GM12878 (cell line): ENCODE measurements around the gene GPRC5B. TPM values are rescaled to one million over a fixed set of nuclear protein-coding genes. Genes with fewer than 3 reads are reported as not detected.

ENCODE experiments used
- ATAC-seq: fragments of 200-7000 bp; cut with Tn5 transposase; 3 replicates; pipeline ENCODE4 v1.9.1; 2020; ENCODE audit warnings: mild to moderate bottlenecking, moderate library complexity
- BruUV-seq: library from RNA; stranded (reverse); fragments of 400-500 nt; replicated peaks from 2 replicates; lab custom pipeline; 2021; lab: Mats Ljungman, UMichigan
- CTCF ChIA-PET: fragments of 300-600 bp; sonication (Branson Sonifier 250); formaldehyde crosslinking; extraction: SDS; loops from one replicate; lab custom pipeline; 2021; ENCODE audit warnings: inconsistent platforms; lab: Yijun Ruan, JAX
- POLR2A ChIA-PET: fragments of 350-600 bp; formaldehyde crosslinking; extraction: SDS; loops from one replicate; lab custom pipeline; 2021; ENCODE audit warnings: inconsistent platforms; lab: Charles Lee
- RAD21 ChIA-PET: fragments of 300-600 bp; sonication (Branson Sonifier 250); formaldehyde crosslinking; loops from one replicate; lab custom pipeline; 2023; ENCODE audit warnings: antibody characterized with exemption; ENCODE audit not compliant: unreplicated experiment; lab: Charles Lee
- SMC1A ChIA-PET: fragments of 300-600 bp; sonication (Branson Sonifier 250); formaldehyde crosslinking; loops from one replicate; lab custom pipeline; 2023; ENCODE audit not compliant: unreplicated experiment, uncharacterized antibody; lab: Charles Lee
- DNase-seq: peaks from one replicate; pipeline ENCODE4 v3.0.0-alpha.2; 2011; ENCODE audit warnings: low read depth, low spot score
- FAIRE-seq: peaks from 3 replicates; lab custom pipeline; 2011; peaks lifted over from hg19 to GRCh38; lab: Jason Lieb, UNC
- H2AFZ ChIP-seq: 2 replicates; pipeline ENCODE4 v1.6.0; 2011; ENCODE audit warnings: low read depth, low read length, control low read depth; ENCODE audit not compliant: control insufficient read depth
- H3K27ac ChIP-seq: 2 replicates; pipeline ENCODE4 v1.5.1; 2011; ENCODE audit warnings: control low read depth; ENCODE audit not compliant: control insufficient read depth, insufficient read depth
- H3K27me3 ChIP-seq, 2 experiments: replicated peaks in 1 of 2; 2 replicates each; pipeline versions ENCODE4 v1.6.0 to v1.6.1; 2011; ENCODE audit warnings: low read length in 1 of 2; ENCODE audit not compliant: control insufficient read depth in 2 of 2, insufficient read depth in 2 of 2
- H3K36me3 ChIP-seq, 2 experiments: 2 replicates each; pipeline ENCODE4 v1.5.1; 2011; ENCODE audit warnings: low read length in 1 of 2; ENCODE audit not compliant: control insufficient read depth in 2 of 2, insufficient read depth in 2 of 2
- H3K4me1 ChIP-seq: 2 replicates; pipeline ENCODE4 v1.6.1; 2011; ENCODE audit warnings: mild to moderate bottlenecking, low read length, moderate library complexity, mixed read lengths; ENCODE audit not compliant: control insufficient read depth, insufficient read depth
- H3K4me2 ChIP-seq: 2 replicates; pipeline ENCODE4 v1.6.0; 2011; ENCODE audit warnings: control low read depth; ENCODE audit not compliant: control insufficient read depth, insufficient read depth
- H3K4me3 ChIP-seq: fragments of 200-600 bp; sonication (generic); 2 replicates; pipeline ENCODE4 v1.5.1; 2016
- H3K79me2 ChIP-seq: 2 replicates; pipeline ENCODE4 v1.6.0; 2011; ENCODE audit warnings: low read length; ENCODE audit not compliant: control insufficient read depth, insufficient read depth
- H3K9ac ChIP-seq: 2 replicates; pipeline ENCODE4 v1.8.0; 2011; ENCODE audit warnings: low read length, control low read depth, mixed read lengths; ENCODE audit not compliant: control insufficient read depth, insufficient read depth
- H3K9me3 ChIP-seq: replicated peaks from 3 replicates; pipeline ENCODE4 v1.5.1; 2011; ENCODE audit warnings: mild to moderate bottlenecking, low read length; ENCODE audit not compliant: control insufficient read depth, insufficient read depth
- H4K20me1 ChIP-seq: 2 replicates; pipeline ENCODE4 v1.6.0; 2011; ENCODE audit not compliant: control insufficient read depth, insufficient read depth
- ATF2 ChIP-seq: IDR thresholded peaks from 2 replicates; pipeline ENCODE4 v1.6.1; 2012; ENCODE audit warnings: low read length, inconsistent platforms
- ATF7 ChIP-seq: fragments of 450-650 bp; IDR thresholded peaks from 2 replicates; pipeline ENCODE4 v1.6.1; 2016; ENCODE audit warnings: low read depth, mild to moderate bottlenecking
- PML ChIP-seq: IDR thresholded peaks from 2 replicates; pipeline ENCODE4 v1.6.1; 2012; ENCODE audit warnings: low read length, inconsistent platforms
- ZNF622 ChIP-seq: fragments of 450-650 bp; IDR thresholded peaks from 2 replicates; pipeline ENCODE4 v1.6.1; 2017; ENCODE audit warnings: mild to moderate bottlenecking, inconsistent platforms
- ZNF687 ChIP-seq: fragments of 450-650 bp; IDR thresholded peaks from 2 replicates; pipeline ENCODE4 v1.6.1; 2017; ENCODE audit warnings: mild to moderate bottlenecking, moderate library complexity
- in situ Hi-C: fragments of 300-500 bp; cut with MboI; formaldehyde crosslinking; loops from 9 replicates; pipeline ENCODE4 v1.14.3; 2018; ENCODE audit warnings: mixed read lengths
- intact Hi-C: fragments of 100-400 bp; cut with micrococcal nuclease; formaldehyde crosslinking; loops from one replicate; pipeline ENCODE4 v1.14.2; 2022; ENCODE audit not compliant: unreplicated experiment
- polyA plus RNA-seq, 11 experiments: library from polyadenylated mRNA; depleted of rRNA in 4 of 11; unstranded in 6 of 11; stranded (reverse) in 5 of 11; fragments of >200 nt; fragmentation: Nextera tagmentation in 4 of 11; fragmentation: Illumina TruSeq in 1 of 11; extraction: Ambion mirVana in 4 of 11; extraction: Trizol in 1 of 11; gene quantifications; 1 replicate in 1 of 11; 2 replicates in 10 of 11; pipeline versions ENCODE4 v1.2.1 to v1.2.3, GENCODE V29; 2011 to 2016; ENCODE audit warnings: inconsistent platforms in 2 of 11, missing spikeins in 2 of 11, low read depth in 1 of 11
- total RNA-seq, 4 experiments: library from RNA; depleted of rRNA in 3 of 4; stranded (reverse); fragments of >200 nt in 3 of 4; fragmentation: Illumina TruSeq in 1 of 4; extraction: Trizol in 1 of 4; gene quantifications; 2 replicates each; pipeline versions ENCODE4 v1.2.1 to v1.2.3, GENCODE V29; 2013 to 2021

The GPRC5B gene
- total and polyA plus RNA-seq, 10 of the 15 experiments (the other 5 are each of a cell fraction or from before 2014, with no cell fraction given): 0.01 to 0.42 (median 0.15) TPM; not detected in 2

- no peak for TF ChIP-seq ATF2
- TF ChIP-seq PML: no peak
- no peak for TF ChIP-seq ZNF622
Observed at GRCh38 chr16:19837331-19837980, 47.2 kb downstream of the GPRC5B start (continued).

GRCh38 chr16:19835968-19836421, 48.7 kb downstream of the GPRC5B start:
- Histone ChIP-seq H3K4me1 (no peaks in the 10 kb centered on the region), H3K27ac (no peak overlapping the region), H3K4me2 (no peak overlapping the region), H3K9ac (no peak overlapping the region), H2AFZ (no peak overlapping the region), H3K4me3 (no peak overlapping the region), H4K20me1 (no peaks in the 10 kb centered on the region), H3K27me3 (no peaks in the 10 kb centered on the region; a peak in 1 of 4 replicates), H3K9me3 (no peaks in the 10 kb centered on the region), H3K79me2 (no peaks in the 10 kb centered on the region), H3K36me3 (no peaks in the 10 kb centered on the region)
- intact Hi-C loops (no loop called here), in situ Hi-C loops (no loop called here)
- TF ChIP-seq ATF7 (peak; percentile 97), ZNF687 (no peak)
- BruUV-seq: no TSS peak
- DNase-seq (no peak), ATAC-seq (peak; percentile 36), FAIRE-seq (no peak)
- CTCF ChIA-PET: interaction anchor here (0.6 kb wide), 1 partner anchor 31 kb away, joined by 3 read pairs; no protein-coding TSS in a partner anchor
- RAD21 ChIA-PET: interaction anchor here (1.1 kb wide), 1 partner anchor 21 kb away, joined by 3 read pairs; no protein-coding TSS in a partner anchor
- SMC1A ChIA-PET: no interaction called here
- POLR2A ChIA-PET: no interaction called here
